M059J (cell line): ENCODE measurements around the gene VGLL4. TPM values are rescaled to one million over a fixed set of nuclear protein-coding genes. Genes with fewer than 3 reads are reported as not detected.
"Not testable (repeated sequence)": the region's sequence is repeated elsewhere in the genome, so short reads cannot be mapped to it uniquely, and the experiment has no call there.

ENCODE experiments used
- DNase-seq: peaks from one replicate; pipeline ENCODE4 v3.0.0-alpha.2; 2012; ENCODE audit warnings: low read depth
- total RNA-seq: library from RNA; depleted of rRNA; stranded (reverse); fragments of >200 nt; shearing (Covaris generic); gene quantifications from 2 replicates; pipeline ENCODE4 v1.2.3, GENCODE V29; 2014

VGLL4 gene
- total RNA-seq, 1 experiment from 2014 or later, result 36.1 TPM

- no peak for DNase-seq
Observed at GRCh38 chr3:11534011-11534792, 109.5 kb downstream of the VGLL4 start.

GRCh38 chr3:11532931-11533391, 110.8 kb downstream of the VGLL4 start:
- peak; percentile 38 for DNase-seq

GRCh38 chr3:11530153-11530721, 113.5 kb downstream of the VGLL4 start:
- DNase-seq, result peak; percentile 91

DNA sequence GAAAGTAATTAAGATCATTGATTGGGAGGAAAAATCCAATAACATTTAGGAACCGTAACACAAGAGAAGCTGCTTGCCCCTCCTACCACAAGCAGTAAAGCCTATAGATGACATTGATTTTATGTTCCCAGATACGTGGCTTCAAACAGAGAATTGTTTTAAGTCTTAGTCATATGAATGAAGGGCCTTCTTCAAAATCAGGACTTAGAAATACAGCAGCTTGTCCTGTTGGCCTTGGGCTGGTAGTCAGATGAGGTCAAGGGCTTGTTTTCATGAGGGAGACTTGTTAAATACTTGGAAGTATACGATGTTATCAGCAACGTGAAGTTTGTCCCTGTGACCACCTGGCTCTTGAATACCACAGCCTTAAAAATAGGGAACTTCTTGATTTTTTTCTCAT, 114.4 kb downstream of the VGLL4 start:
- peak; percentile 29 for DNase-seq

DNA sequence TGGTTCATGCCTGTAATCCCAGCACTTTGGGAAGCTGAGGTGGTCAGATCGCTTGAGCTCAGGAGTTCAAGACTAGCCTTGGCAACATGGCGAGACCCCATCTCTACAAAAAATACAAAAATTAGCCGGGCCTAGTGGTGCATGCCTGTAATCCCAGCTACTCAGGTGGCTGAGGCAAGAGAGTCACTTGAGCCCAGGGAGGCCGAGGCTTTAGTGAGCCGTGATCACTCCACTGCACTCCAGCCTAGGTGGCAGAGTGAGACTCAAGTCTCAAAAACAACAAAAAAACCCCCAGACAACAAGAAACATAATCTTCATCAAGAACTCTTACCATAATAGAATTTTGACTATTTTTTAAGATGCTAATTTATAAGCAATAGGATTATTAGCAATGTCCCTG, 117.6 kb downstream of the VGLL4 start:
- DNase-seq, result not testable (repeated sequence)

GRCh38 chr3:11523572-11524101, 120.1 kb downstream of the VGLL4 start:
- peak; percentile 41 for DNase-seq

DNA sequence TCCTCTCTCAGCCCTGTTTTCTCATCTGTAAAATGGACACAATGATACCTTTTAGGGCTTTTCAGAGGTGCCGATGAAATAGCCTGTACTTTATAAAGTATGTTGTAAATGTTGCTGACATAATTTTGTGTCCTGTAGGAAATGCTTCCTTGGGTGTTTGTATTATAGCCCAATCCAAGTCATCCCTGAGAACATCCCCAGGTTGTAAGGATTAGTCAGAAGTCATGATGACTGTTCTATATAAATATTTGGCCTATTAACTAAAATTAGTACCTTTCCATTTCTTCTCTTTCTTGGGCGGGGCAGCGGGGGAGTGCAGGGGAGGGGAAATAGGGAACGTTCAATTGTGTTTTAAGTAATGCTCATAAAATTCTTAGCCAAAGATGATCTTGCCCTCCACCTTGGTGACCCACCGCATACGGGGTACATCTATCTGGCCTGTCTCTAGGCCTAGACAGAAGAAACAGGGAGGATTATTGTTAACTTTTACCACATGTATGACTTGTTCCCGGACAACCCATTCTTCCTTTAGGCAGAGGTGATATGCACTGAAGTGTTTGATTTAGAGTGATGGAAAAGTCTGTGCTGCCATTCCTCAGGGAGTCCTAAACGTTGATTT, 120.7 kb downstream of the VGLL4 start:
- DNase-seq, result peak; percentile 42

GRCh38 chr3:11522398-11522715, 121.4 kb downstream of the VGLL4 start:
- DNase-seq, result peak; percentile 65

DNA sequence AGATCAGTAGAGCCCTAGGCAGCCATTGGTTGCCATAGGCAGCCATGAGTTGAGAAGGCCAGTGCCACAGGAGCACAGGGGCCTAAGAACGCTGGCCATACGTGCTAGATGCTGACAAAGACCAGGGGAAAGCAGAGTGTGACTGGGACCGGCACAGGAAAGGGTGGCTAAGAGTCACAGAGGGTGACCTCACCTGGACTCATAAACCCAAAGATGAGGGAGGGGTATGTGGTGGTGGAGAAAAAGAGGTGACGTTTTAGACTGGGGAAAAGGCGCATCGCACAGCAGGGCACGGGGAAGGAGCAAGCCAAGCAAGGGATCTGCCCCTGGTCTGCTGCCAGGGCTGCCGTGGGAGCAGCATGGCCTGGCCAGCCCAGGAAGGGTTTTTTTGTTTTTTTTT, 122.5 kb downstream of the VGLL4 start:
- no peak for DNase-seq

DNA sequence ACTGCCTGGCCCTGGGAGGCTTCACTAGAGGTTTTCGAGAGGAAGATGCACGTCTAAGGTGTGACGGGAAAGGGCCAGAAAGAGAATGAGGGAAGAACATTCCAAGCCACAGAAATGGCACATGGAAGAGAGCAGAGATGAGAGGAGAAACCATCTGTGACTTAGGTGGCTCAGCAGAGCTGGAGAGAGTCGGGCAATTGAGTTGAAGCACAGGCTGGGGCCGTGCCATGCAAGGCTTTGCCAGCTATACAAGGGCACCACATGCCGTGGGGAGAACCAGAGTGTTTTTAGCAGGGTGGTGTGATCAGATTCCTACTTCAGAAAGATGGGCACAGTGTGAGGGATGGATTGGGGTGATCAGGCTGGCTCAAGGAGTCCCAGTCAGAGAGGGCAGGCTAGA, 126.1 kb downstream of the VGLL4 start:
- no peak for DNase-seq

DNA sequence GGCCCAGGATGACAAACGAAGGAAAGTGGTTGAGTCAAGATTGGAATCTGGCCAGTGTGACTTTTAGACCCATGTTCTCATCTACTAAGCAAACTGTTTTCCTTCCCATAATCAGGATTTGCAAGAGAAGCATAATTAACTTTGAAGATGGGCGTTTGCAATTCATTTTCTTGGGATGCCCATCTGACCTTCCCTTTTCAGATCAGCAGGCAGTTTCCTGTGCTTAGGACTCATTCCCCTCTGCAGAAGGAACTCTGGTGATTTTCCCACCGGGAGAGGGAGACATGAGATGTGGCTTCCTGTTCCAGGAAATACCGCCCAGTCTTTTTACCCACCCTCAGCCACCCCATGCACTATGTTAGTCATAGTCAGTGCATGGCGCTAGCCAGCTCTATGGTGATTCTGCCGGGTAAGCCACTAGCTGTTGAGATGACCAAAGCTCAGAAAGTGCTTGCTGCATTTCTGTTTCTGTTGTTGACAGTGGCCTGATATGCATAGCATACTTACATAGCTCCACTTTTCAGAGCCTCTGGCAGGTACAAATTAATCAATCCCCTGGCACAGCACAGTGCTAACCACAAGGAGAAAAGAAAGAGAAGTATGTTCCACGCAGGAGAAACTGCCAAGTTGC, 129.4 kb downstream of the VGLL4 start:
- peak; percentile 88 for DNase-seq

GRCh38 chr3:11513817-11514135, 129.9 kb downstream of the VGLL4 start:
- DNase-seq, result no peak

DNA sequence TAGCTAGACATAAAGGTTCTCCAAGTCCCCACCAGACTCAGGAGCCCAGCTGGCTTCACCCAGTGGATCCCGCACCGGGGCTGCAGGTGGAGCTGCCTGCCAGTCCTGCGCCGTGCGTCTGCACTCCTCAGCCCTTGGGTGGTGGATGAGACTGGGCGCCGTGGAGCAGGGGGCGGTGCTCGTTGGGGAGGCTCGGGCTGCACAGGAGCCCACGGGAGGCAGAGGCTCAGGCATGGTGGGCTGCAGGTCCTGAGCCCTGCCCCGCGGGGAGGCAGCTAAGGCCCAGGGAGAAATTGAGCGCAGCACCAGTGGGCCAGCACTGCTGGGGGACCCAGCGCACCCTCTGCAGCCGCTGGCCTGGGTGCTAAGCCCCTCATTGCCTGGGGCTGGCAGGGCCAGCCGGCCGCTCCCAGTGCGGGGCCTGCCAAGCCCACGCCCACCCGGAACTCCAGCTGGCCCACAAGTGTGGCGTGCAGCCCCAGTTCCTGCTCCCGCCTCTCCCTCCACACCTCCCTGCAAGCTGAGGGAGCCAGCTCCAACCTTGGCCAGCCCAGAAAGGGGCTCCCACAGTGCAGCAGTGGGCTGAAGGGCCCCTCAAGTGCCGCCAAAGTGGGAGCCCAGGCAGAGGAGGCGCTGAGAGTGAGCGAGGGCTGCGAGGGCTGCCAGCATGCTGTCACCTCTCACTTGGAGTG, 130.4 kb downstream of the VGLL4 start:
- DNase-seq, result not testable (repeated sequence)

DNA sequence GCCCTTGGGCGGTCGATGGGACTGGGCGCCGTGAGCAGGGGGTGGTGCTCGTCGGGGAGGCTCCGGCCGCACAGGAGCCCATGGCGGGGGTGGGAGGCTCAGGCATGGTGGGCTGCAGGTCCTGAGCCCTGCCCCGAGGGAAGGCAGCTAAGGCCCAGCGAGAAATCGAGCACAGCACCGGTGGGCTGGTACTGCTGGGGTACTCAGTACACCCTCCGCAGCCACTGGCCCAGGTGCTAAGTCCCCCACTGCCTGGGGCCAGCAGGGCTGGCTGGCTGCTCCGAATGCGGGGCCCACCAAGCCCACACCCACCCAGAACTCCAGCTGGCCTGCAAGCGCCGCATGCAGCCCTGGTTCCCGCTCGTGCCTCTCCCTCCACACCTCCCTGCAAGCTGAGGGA, 132.1 kb downstream of the VGLL4 start:
- not testable (repeated sequence) for DNase-seq

- no peak for DNase-seq
Observed at GRCh38 chr3:11510356-11510755, 133.4 kb downstream of the VGLL4 start.

DNA sequence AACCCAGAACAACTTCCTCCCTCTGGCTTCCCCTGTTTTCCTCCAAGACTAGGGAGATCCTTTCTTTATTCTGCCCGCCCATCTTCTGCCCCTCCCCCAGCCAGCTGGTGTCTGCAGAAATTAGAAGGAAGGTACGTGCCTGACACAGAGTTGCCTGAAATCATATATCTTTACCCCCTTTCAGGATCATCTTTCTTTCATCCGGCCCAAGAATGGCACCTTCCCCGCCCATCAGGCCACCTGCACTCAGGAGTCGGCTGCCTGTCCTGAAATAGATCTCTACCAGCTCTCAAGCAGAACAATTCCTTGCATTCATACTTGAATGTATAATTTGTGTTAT, 133.7 kb downstream of the VGLL4 start:
- no peak for DNase-seq

- peak; percentile 83 for DNase-seq
Observed at GRCh38 chr3:11509173-11510000, 134.3 kb downstream of the VGLL4 start.

- DNase-seq, result no peak
Observed at GRCh38 chr3:11508346-11509172, 135.2 kb downstream of the VGLL4 start.

- DNase-seq, result peak; percentile 37
Observed at GRCh38 chr3:11507719-11508118, 136.0 kb downstream of the VGLL4 start.
